NCI-H524 treated with DMSO at 0.1 percent for 48 hours (cell line): ENCODE data around the gene BLID.

Experiments
- DNase-seq: peaks from one replicate; lab custom pipeline; 2025; lab: John Stamatoyannopoulos, UW

The BLID gene

GRCh38 chr11:122104341-122104740 is 11.7 kb downstream of the BLID start:
- DNase-seq = no peak

DNA sequence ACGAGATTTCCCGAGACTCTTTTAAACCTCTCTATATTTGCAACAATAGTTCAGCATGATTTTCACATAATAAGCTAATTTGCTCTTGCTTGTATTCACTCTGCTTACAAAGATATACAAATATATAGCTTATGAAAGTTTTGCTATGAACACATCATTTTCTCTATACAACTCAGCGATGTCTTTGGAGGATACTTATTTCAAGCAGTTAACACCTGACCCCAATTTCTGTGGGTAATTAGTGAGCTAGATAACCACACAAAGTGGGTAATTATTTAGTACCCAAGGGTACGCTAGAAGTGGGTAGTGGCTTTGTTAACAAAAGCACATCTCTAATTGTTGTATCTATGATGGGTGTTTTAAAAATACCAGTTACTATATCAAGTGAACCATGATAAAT is 12.3 kb downstream of the BLID start:
- no peak for DNase-seq

GRCh38 chr11:122103321-122103720 is 12.7 kb downstream of the BLID start:
- DNase-seq = no peak

DNA sequence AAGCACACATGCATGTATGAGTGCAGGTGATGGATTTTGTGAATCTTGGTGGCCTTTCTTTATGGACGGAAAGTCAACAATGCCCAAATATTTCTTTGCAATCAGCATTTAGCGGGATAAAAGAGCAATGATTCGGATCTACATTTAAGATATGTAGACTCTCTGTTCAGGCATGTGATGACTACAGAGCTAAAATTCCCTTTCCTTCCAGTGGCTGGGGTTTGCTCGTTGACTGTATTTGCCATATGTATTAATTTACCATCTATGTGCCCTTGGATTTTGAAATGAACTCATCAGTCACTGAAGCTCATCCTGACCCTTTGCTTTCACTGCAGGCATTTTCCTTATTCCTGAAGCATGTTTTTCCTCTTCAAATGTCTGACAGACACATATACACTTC is 13.6 kb downstream of the BLID start:
- DNase-seq = no peak

- no peak for DNase-seq
Observed at GRCh38 chr11:122101625-122102291, 14.3 kb downstream of the BLID start.

DNA sequence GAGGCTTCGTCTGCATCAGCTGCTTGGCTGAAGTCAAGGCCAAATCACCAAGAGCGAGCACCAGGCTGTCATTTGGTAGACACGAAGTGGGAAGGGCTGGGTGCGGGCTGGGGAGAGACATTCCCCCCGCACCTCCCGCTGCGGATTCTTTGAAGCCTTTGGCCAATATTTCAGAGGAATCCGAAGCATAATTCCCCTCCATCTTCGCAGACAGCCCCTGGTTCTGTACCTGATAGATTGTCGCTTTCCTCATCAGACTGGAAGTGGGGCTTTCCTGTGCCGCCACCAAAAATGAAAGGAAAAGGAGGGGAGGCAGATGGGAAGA is 15.3 kb downstream of the BLID start:
- DNase-seq = no peak

GRCh38 chr11:122100037-122100755 is 15.8 kb downstream of the BLID start:
- DNase-seq = no peak

DNA sequence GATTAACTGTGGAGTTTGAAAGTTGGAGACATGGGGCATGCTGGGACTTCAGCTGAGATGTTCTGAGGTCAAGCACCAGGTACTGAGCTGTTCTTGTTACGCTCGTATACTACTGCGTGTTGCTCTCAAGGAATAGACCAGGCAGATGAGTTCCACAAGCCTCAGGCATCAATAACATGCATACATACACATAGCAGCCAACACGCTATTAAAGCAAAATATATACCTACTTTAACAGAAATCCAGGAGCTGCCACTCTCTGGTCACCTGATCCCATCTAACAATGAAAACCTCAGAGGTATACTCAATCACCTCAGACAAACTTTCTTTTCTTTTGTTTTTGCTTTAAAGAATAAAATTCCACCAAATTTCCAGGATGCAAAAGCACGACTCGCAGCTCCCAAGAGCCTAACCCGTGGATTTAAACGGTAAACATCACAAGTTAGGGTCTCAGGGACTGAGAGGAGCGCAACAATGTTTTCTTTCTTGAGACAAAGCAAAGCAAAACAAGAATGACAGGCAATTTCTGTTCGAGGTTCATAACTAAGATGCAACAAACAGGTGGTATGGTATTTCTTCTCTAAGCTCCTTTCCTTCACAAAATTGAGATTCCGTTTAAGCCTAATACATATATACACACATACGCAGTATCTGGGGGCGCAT is 16.5 kb downstream of the BLID start:
- DNase-seq = no peak

- DNase-seq = no peak
Observed at GRCh38 chr11:122098261-122098980, 17.6 kb downstream of the BLID start.

DNA sequence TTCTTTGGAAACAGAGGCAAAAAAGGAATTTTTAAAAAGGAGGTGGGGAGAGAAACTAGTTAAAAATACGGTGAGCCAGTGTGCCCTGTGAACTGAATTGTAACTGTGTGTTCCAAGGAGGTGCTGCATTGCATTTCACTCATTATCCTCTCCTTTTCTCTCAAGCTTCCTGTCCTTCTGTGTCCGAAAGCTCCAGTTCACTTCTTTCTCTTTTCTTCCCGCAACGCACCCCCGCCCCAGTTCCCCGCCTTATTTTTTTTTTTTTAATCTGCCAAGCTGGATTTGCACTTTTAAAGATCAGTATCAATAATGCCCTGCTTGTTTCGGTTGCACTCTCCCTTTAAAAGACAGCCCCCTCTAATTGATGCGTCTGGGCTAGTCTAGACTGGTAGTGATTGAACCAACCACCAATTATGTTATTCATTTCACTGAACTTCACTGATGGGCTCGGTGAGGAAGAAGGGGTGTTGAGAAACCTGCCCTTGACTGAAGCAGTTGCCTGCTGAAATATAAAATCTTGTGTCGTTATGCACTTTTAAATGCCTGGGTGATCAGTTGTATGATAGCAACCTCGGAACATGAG is 18.5 kb downstream of the BLID start:
- DNase-seq = no peak

DNA sequence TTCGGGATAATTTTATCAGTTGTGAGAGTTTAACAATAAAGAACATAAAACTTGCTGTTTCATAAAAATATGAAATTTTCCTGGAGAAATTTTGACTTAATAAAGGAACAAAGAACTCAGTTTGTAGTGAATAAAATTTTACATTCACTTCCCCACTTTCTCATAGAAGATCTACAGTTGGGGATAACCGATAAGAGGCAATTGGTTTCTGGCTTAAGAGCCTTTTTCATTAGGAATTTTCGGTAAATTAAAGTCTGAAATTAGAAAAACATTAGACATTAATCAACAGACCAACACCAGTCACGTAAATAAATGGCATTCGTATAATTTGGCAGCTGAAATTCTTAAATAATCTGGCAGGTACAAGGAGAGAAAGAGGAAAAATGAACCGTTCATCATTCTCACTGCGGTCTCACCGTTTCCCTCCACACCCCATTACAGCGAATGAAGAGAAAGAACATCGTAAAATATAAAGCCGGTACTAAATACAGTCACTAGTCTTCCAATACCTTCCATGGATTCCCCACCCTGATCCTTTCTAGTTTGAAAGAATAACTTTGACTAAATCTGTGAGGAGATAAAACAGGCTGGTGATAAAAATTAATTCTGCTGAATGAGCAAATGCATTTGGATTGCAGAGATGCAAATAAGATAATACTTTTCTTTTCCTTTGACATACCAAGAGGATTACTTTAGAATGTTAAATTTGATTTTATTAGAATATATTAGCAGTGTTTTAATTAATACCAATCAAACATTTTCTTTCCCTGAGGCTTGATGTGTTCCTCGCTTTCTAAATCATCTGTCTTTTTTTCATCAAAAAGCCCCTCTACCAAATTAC is 19.5 kb downstream of the BLID start:
- no peak for DNase-seq

DNA sequence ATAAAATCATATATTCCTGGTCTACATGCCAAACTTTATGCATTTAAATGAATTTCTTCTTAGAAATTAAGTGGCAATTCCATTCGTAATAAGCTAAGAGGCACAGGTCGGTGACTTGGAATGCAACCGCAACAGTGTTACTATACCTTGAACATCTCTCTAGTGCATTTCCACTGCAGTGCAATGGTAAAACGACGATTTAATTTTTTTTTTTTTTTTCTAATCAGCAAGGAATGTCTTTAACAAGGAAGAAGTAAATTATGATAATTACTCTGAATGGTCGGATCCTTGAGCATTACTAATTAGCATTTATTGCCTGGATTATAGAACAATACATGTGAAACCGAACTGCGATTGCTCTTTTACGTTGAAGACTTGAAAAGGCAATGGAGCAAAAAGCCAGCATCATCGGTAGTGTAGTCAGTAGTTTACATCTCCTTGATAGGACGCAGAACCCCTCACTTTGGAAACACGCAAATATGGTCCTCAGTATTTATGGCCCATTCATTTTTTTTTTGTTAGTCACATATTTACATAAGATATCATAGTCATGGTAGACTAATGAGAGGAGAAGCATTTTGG is 20.2 kb downstream of the BLID start:
- DNase-seq = no peak

DNA sequence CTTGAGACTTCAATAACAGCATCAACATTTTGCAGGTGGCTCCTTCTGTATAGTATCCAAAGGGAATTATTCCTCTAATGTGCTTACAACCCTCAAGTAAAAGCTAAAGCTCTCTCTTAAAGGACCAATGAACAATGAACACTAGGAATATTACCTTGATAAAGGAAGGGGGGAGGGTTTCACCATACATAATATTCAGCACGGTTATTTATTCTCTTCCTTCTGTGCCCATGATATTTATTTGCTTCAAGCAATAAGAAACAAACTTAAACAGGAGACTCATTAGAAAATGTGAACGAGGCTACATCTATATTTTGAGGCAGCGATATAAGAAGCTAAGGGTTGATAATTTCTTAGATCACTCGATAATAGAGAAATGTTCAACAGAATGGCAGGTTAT is 21.2 kb downstream of the BLID start:
- DNase-seq = no peak

DNA sequence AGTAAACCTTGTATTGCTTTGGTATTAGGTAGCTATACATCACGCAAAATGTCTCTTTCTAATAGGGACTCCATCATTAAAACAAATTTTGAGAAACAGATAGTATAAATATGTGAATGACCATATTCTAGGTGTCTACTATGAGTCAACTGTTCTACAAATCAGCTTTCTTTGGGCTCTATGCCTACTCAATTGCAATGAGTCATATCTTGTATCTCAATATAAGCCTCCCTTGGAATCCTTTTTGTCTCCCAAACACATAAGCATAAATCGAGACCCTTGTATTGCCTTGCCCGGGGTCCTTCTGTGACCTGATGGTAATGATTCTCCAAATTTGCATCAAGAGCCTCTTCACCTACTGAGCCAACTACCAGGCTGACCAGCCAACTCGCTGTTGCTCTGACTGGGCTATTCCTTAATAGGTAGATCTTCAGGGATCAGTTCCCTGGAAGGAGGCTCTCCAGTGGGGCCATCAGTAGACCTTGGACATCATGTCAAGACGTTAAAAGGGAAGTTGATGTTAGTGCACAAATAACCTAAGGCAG is 22.2 kb downstream of the BLID start:
- no peak for DNase-seq

GRCh38 chr11:122091835-122092234 is 24.2 kb downstream of the BLID start:
- DNase-seq = no peak

DNA sequence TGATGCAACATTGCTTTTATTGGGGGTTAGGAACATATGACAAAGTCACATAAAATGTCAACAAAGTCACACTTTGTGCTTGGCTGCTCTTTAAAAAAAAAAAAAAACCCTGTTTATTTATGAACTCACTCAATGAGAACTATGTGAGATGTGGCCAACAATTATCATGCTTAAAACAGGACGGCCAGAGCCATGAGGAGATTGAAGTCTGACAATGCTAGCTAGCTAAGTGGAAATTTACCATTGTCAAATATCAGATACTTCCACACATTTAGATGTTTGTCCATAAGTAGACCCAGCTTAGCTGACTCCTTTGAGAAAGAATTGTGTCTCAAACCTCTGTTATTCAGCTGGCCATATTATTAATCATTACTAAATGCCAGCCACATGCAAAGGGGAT is 26.9 kb downstream of the BLID start:
- no peak for DNase-seq

DNA sequence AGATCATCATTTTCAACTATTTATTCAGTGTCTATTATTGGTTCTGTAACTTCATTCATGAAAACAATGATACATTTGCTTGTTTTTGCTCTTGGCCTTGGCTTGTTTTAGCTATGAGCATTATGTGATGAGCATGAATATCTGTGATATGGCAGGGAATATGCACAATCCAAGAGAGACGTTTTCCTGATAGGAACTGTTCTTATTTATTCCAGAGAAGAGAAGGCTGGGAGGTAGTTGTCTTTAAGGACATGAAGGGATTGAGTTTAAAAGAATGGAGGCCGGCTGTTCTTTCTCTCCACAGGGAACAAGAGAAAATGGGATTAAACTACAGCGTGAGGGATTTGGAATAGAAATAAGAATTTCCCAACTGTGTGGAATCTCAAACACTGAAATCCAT is 30.3 kb downstream of the BLID start:
- no peak for DNase-seq

DNA sequence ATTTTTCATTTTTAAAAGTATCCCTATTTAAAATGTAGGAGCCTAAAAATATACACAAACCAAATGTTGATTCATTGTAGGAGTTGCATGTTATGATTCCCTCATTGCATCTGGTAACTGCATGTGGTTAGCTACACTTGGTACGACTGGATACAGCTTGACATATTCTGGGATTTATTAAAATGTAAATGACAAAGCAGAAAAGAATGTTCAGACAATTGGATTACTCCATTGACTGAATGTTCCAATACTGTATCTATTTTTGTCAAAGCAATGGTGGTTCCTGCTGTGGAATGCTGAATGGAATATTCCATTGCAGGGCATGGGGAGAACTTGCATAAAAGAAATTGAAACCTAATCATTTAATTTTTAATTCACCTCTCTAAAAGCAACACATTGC is 30.8 kb downstream of the BLID start:
- DNase-seq = no peak

DNA sequence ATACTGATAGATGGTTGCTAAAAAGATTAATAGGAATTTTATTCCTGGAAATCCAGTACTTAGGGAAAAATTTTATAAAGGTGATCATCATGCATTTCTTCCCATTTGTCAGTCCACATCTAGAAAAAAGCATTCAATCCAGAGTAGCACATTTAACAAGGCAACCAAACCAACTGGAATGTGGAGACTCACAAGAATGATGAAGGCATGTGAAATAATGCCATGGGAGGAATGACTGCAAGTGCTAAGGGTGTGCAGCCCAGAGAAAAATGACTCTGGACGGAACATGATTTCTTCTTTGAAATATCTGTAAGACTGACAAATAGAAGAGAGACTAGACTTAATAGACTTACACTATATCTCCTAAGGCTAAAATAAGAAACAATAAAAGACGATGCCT is 33.8 kb downstream of the BLID start:
- no peak for DNase-seq

DNA sequence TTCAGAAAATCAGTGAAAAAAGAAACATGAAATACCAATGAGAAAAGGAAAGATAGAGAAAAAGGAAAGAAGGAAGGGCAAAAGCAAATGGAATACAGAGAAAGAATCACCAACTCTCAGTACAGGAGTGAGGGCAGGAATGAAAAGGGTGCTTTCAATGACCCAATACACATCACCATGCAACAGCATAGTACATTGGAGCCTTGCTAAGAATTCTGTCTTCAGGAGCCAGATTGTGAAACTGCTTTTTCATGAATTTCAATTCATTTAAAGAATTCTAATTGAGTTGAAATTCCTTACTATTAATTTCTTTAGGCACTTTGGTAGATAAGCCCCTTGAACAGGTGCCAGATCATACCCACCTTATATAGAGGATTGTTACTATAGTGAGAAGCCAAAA is 34.9 kb downstream of the BLID start:
- no peak for DNase-seq

GRCh38 chr11:122077459-122077858 is 38.6 kb downstream of the BLID start:
- DNase-seq = no peak
